Retinal pigment epithelial cell (primary cell): ENCODE results near the gene RGS9BP.

Experiments
- DNase-seq: peaks from one replicate; pipeline ENCODE4 v3.0.0-alpha.2; 2010; ENCODE audit warnings: low read depth
- H3K4me3 ChIP-seq: 2 replicates; pipeline ENCODE4 v1.5.1; 2011; ENCODE audit warnings: mild to moderate bottlenecking, low read length, control low read depth, moderate library complexity
- CTCF ChIP-seq: conservative IDR thresholded peaks from 2 replicates; pipeline ENCODE4 v1.5.1; 2011; ENCODE audit warnings: low read depth, low read length, control low read depth, inconsistent platforms

The RGS9BP gene

GRCh38 chr19:32720216-32720935, 44.7 kb downstream of the RGS9BP start:
- TF ChIP-seq CTCF, result no peak
- no peak overlapping the region for H3K4me3 ChIP-seq
- no peak for DNase-seq

DNA sequence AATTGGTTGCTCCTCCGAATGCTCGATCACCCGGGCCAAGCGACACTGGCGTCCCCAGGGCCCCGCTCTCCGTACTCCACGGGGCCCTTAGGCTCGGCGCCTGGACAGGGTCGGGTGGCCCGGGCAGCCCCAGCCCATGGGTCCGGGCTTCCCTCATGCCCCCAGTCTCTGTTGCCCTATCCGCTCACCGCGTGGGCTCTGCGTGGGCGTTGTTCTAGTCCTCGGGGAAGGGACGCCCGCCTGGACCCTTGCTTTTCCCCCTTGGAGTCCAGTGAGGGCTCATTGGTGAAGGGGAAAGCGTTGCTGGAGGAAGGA, 45.2 kb downstream of the RGS9BP start:
- no peak overlapping the region for H3K4me3 ChIP-seq
- DNase-seq, result no peak

More for the DNA sequence above, 45.2 kb downstream of the RGS9BP start:
- TF ChIP-seq CTCF, result no peak
